PC-9 (cell line): ENCODE measurements around the gene STN1. TPM values are rescaled to one million over a fixed set of nuclear protein-coding genes. Genes with fewer than 3 reads are reported as not detected.

Experiments
- BruUV-seq: library from RNA; stranded (reverse); fragments of 400-500 nt; replicated peaks from 2 replicates; lab custom pipeline; 2021; lab: Mats Ljungman, UMichigan
- CTCF ChIA-PET: fragments of 300-600 bp; sonication (Branson Sonifier 250); formaldehyde crosslinking; loops from one replicate; lab custom pipeline; 2022; ENCODE audit warnings: antibody characterized with exemption; lab: Charles Lee
- POLR2A ChIA-PET: fragments of 300-600 bp; sonication (Branson Sonifier 250); formaldehyde crosslinking; loops from one replicate; lab custom pipeline; 2022; ENCODE audit warnings: antibody characterized with exemption; ENCODE audit not compliant: unreplicated experiment; lab: Charles Lee
- DNase-seq, 2 experiments: peaks; one replicate each; pipeline versions ENCODE4 v3.0.0 to v3.0.0-alpha.2; 2015 to 2022; ENCODE audit warnings: mixed read lengths in 1 of 2
- H2AFZ ChIP-seq: fragments of 200-600 bp; sonication (generic); 2 replicates; pipeline ENCODE4 v1.8.1; 2017; ENCODE audit warnings: antibody characterized with exemption
- H3F3A ChIP-seq: fragments of 200-600 bp; sonication (generic); 2 replicates; pipeline ENCODE4 v1.8.1; 2017; ENCODE audit warnings: antibody characterized with exemption, mild to moderate bottlenecking, low read depth; ENCODE audit not compliant: insufficient read depth
- H3K27ac ChIP-seq: fragments of 200-600 bp; sonication (generic); 2 replicates; pipeline ENCODE4 v1.6.1; 2016; ENCODE audit warnings: mixed run types
- H3K27me3 ChIP-seq: fragments of 200-600 bp; sonication (generic); 2 replicates; pipeline ENCODE4 v1.6.1; 2016; ENCODE audit warnings: low read depth, mixed run types; ENCODE audit not compliant: insufficient read depth
- H3K36me3 ChIP-seq: fragments of 200-600 bp; sonication (generic); 2 replicates; pipeline ENCODE4 v1.6.1; 2016; ENCODE audit warnings: low read depth, mixed run types
- H3K4me1 ChIP-seq: fragments of 200-600 bp; sonication (generic); replicated peaks from 2 replicates; pipeline ENCODE4 v1.6.1; 2016; ENCODE audit warnings: mixed run types; ENCODE audit not compliant: insufficient read depth
- H3K4me2 ChIP-seq: fragments of 200-600 bp; sonication (generic); 2 replicates; pipeline ENCODE4 v1.6.1; 2017; ENCODE audit warnings: mixed run types
- H3K4me3 ChIP-seq: fragments of 200-600 bp; sonication (generic); 2 replicates; pipeline ENCODE4 v1.6.1; 2016; ENCODE audit warnings: mixed run types
- H3K79me2 ChIP-seq: fragments of 200-600 bp; sonication (generic); 2 replicates; pipeline ENCODE4 v1.6.1; 2017; ENCODE audit warnings: low read depth, mixed run types
- H3K9me2 ChIP-seq: fragments of 200-600 bp; sonication (generic); 2 replicates; pipeline ENCODE4 v1.8.1; 2017; ENCODE audit warnings: mild to moderate bottlenecking; ENCODE audit not compliant: insufficient read depth
- H3K9me3 ChIP-seq: fragments of 200-600 bp; sonication (generic); 2 replicates; pipeline ENCODE4 v1.8.1; 2016; ENCODE audit warnings: low read depth; ENCODE audit not compliant: insufficient read depth
- H4K20me1 ChIP-seq: fragments of 200-600 bp; sonication (generic); 2 replicates; pipeline ENCODE4 v1.8.1; 2017; ENCODE audit not compliant: insufficient read depth
- CTCF ChIP-seq: fragments of 200-600 bp; sonication (generic); conservative IDR thresholded peaks from 2 replicates; pipeline ENCODE4 v1.6.1; 2017; ENCODE audit warnings: mixed run types, antibody characterized with exemption, mild to moderate bottlenecking, moderate library complexity
- EZH2 ChIP-seq: fragments of 200-600 bp; sonication (generic); IDR thresholded peaks from 2 replicates; pipeline ENCODE4 v1.8.0; 2017; ENCODE audit warnings: antibody characterized with exemption, low read depth
- intact Hi-C: fragments of 100-400 bp; cut with micrococcal nuclease; formaldehyde crosslinking; loops from one replicate; pipeline ENCODE4 v1.10.0; 2022; ENCODE audit not compliant: unreplicated experiment
- total RNA-seq: library from RNA; stranded (reverse); gene quantifications from 2 replicates; pipeline ENCODE4 v1.2.3, GENCODE V29; 2021

The STN1 gene
- total RNA-seq, 1 experiment from 2014 or later: 20.5 TPM

- no peak overlapping the region for H3K4me2 ChIP-seq
- ChIA-PET POLR2A (no interaction called here), CTCF (no interaction called here)
- H3K9me2 ChIP-seq: no peaks in the 10 kb centered on the region
- TF ChIP-seq CTCF (no peak), EZH2 (no peak)
- H3K9me3 ChIP-seq: no peaks in the 10 kb centered on the region
- H4K20me1 ChIP-seq: no peaks in the 10 kb centered on the region
- no peaks in the 10 kb centered on the region for H3K4me1 ChIP-seq
- H3K4me3 ChIP-seq: no peak overlapping the region
- H3F3A ChIP-seq: no peaks in the 10 kb centered on the region
- DNase-seq: no peak
- H3K27me3 ChIP-seq: no peaks in the 10 kb centered on the region
- H3K79me2 ChIP-seq: no peaks in the 10 kb centered on the region
- H3K27ac ChIP-seq: no peak overlapping the region
- no peak overlapping the region for H2AFZ ChIP-seq
- no TSS peak for BruUV-seq
- intact Hi-C loops: no loop called here
- no peaks in the 10 kb centered on the region for H3K36me3 ChIP-seq
These were observed 80.0 kb downstream of the STN1 start for GRCh38 chr10:103838070-103838395.

GRCh38 chr10:103837370-103838069 is 80.5 kb downstream of the STN1 start:
- BruUV-seq: no TSS peak
- H3K79me2 ChIP-seq: no peaks in the 10 kb centered on the region
- no peak overlapping the region for H3K4me2 ChIP-seq
- no peaks in the 10 kb centered on the region for H3F3A ChIP-seq
- CTCF ChIA-PET: no interaction called here
- H4K20me1 ChIP-seq: no peaks in the 10 kb centered on the region
- H3K9me3 ChIP-seq: no peaks in the 10 kb centered on the region
- H3K27me3 ChIP-seq: no peaks in the 10 kb centered on the region
- intact Hi-C loops: no loop called here
- H3K36me3 ChIP-seq: no peaks in the 10 kb centered on the region
- no peaks in the 10 kb centered on the region for H3K9me2 ChIP-seq
- POLR2A ChIA-PET: no interaction called here
- H3K4me3 ChIP-seq: no peak overlapping the region
- no peak for TF ChIP-seq CTCF
- TF ChIP-seq EZH2: no peak
- no peak overlapping the region for H3K27ac ChIP-seq
- no peak overlapping the region for H2AFZ ChIP-seq
- no peaks in the 10 kb centered on the region for H3K4me1 ChIP-seq
- no peak for DNase-seq

DNA sequence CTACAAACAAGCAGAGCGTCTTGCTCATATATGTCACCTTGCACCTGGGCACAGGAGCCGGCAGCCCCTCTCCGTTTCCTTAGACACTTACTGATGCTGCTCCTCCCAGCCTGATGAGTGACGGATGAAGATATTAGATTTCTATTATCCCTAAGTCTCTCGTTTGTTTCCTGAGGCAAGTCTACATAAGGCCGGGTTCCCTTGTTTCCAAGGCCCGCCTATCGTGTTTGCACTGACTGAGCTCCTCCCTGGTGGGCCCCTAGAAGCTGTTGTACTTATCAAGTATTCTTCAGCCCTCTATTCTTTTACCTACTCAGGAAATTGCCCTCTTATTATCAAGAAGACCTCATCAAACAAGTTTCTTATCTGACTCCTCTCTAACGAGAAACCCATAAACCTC is 81.1 kb downstream of the STN1 start:
- no peak overlapping the region for H2AFZ ChIP-seq
- no peak overlapping the region for H3K4me2 ChIP-seq
- H3K27ac ChIP-seq: no peak overlapping the region
- H3K4me1 ChIP-seq: no peaks in the 10 kb centered on the region
- H3F3A ChIP-seq: no peaks in the 10 kb centered on the region
- no peaks in the 10 kb centered on the region for H3K27me3 ChIP-seq
- H3K79me2 ChIP-seq: no peaks in the 10 kb centered on the region
- H4K20me1 ChIP-seq: no peaks in the 10 kb centered on the region
- no peaks in the 10 kb centered on the region for H3K9me2 ChIP-seq
- BruUV-seq: no TSS peak
- H3K4me3 ChIP-seq: no peak overlapping the region
- no peak for DNase-seq
- intact Hi-C loops: no loop called here
- H3K36me3 ChIP-seq: no peaks in the 10 kb centered on the region
- ChIA-PET CTCF (no interaction called here), POLR2A (no interaction called here)
- no peak for TF ChIP-seq EZH2
- no peak for TF ChIP-seq CTCF
- no peaks in the 10 kb centered on the region for H3K9me3 ChIP-seq
